OCI-LY3 (cell line): Measurements from ENCODE around the gene SP100.
A peak's percentile ranks its signal among the peaks of the same experiment; 100 is the strongest.

Experiments used
- H2AFZ ChIP-seq: fragments of 200-600, 300-600 bp; shearing (Covaris generic); 2 replicates; pipeline ENCODE4 v1.6.0; 2014; ENCODE audit warnings: antibody characterized with exemption, low read depth, low read length
- H3K27ac ChIP-seq: fragments of 200-600, 300-600 bp; sonication (generic); 2 replicates; pipeline ENCODE4 v1.5.1; 2014; ENCODE audit warnings: mild to moderate bottlenecking, low read length, moderate library complexity, mixed read lengths
- H3K27me3 ChIP-seq: fragments of 200-600, 300-600 bp; sonication (generic); 2 replicates; pipeline ENCODE4 v1.6.1; 2014; ENCODE audit warnings: low read depth, low read length, mixed read lengths
- H3K36me3 ChIP-seq: fragments of 200-600, 300-600 bp; sonication (generic); replicated peaks from 2 replicates; pipeline ENCODE3; 2014; ENCODE audit warnings: low read depth, low read length, mixed read lengths
- H3K4me1 ChIP-seq: fragments of 300-600, 200-600 bp; sonication (generic); 2 replicates; pipeline ENCODE4 v1.6.1; 2014; ENCODE audit warnings: low read length, mixed read lengths
- H3K4me2 ChIP-seq: fragments of 200-600, 300-600 bp; sonication (generic); 2 replicates; pipeline ENCODE4 v1.6.1; 2014; ENCODE audit warnings: low read length, mixed read lengths
- H3K4me3 ChIP-seq: fragments of 300-600, 200-600 bp; sonication (generic); 2 replicates; pipeline ENCODE4 v1.5.1; 2014; ENCODE audit warnings: antibody characterized with exemption, mild to moderate bottlenecking, low read length, moderate library complexity
- H3K79me2 ChIP-seq: fragments of 300-600, 200-600 bp; shearing (Covaris generic); 2 replicates; pipeline ENCODE4 v1.6.1; 2014; ENCODE audit warnings: mild to moderate bottlenecking, low read length, mixed read lengths
- H3K9ac ChIP-seq: fragments of 300-600, 200-600 bp; shearing (Covaris generic); 2 replicates; pipeline ENCODE4 v1.6.0; 2014; ENCODE audit warnings: mild to moderate bottlenecking, low read length, moderate library complexity
- H3K9me3 ChIP-seq: fragments of 200-600, 300-600 bp; shearing (Covaris generic); 2 replicates; pipeline ENCODE4 v1.6.1; 2014; ENCODE audit warnings: low read length, mixed read lengths; ENCODE audit not compliant: insufficient read depth
- H4K20me1 ChIP-seq: fragments of 200-600, 300-600 bp; sonication (generic); 2 replicates; pipeline ENCODE4 v1.6.1; 2016; ENCODE audit warnings: low read length, mixed read lengths; ENCODE audit not compliant: insufficient read depth
- CTCF ChIP-seq: fragments of 200-600, 300-600 bp; sonication (generic); IDR thresholded peaks from 2 replicates; pipeline ENCODE4 v1.5.1; 2014; ENCODE audit warnings: antibody characterized with exemption, low read length, low read depth
- EZH2phosphoT487 ChIP-seq: fragments of 200-600 bp; shearing (Covaris generic); IDR thresholded peaks from 2 replicates; pipeline ENCODE4 v1.6.1; 2018; ENCODE audit warnings: antibody characterized with exemption, mixed run types, low read depth

Gene SP100

GRCh38 chr2:230419181-230419580 lies 3.2 kb downstream of the SP100 start:
- peaks cover 19% of the 10 kb centered on the region for H3K4me1 ChIP-seq
- H4K20me1 ChIP-seq = peaks cover 51% of the 10 kb centered on the region
- no peak overlapping the region for H3K9ac ChIP-seq
- H3K4me2 ChIP-seq = peak overlapping the region; percentile 94
- peaks cover 80% of the 10 kb centered on the region for H3K79me2 ChIP-seq
- H3K36me3 ChIP-seq = peaks cover 36% of the 10 kb centered on the region
- no peak overlapping the region for H2AFZ ChIP-seq
- no peak overlapping the region for H3K4me3 ChIP-seq
- no peak overlapping the region for H3K27ac ChIP-seq
- no peaks in the 10 kb centered on the region for H3K27me3 ChIP-seq
- H3K9me3 ChIP-seq = no peaks in the 10 kb centered on the region
- TF ChIP-seq EZH2phosphoT487 (no peak), CTCF (no peak)

- H4K20me1 ChIP-seq = peaks cover 73% of the 10 kb centered on the region
- peaks cover 98% of the 10 kb centered on the region for H3K79me2 ChIP-seq
- peaks cover 14% of the 10 kb centered on the region for H3K4me1 ChIP-seq
- peaks cover 55% of the 10 kb centered on the region for H3K36me3 ChIP-seq
- no peak overlapping the region for H3K4me2 ChIP-seq
- no peaks in the 10 kb centered on the region for H3K27me3 ChIP-seq
- H2AFZ ChIP-seq = no peak overlapping the region
- H3K9me3 ChIP-seq = no peaks in the 10 kb centered on the region
- H3K27ac ChIP-seq = no peak overlapping the region
- no peak for TF ChIP-seq EZH2phosphoT487
- no peak for TF ChIP-seq CTCF
- no peak overlapping the region for H3K4me3 ChIP-seq
- no peak overlapping the region for H3K9ac ChIP-seq
Measured at GRCh38 chr2:230422149-230422548, 6.1 kb downstream of the SP100 start.

GRCh38 chr2:230423851-230424458 lies 8.0 kb downstream of the SP100 start:
- H3K9ac ChIP-seq = no peak overlapping the region
- no peak overlapping the region for H3K27ac ChIP-seq
- H3K4me2 ChIP-seq = no peak overlapping the region
- H3K27me3 ChIP-seq = no peaks in the 10 kb centered on the region
- no peak overlapping the region for H3K4me3 ChIP-seq
- peaks cover 53% of the 10 kb centered on the region for H3K36me3 ChIP-seq
- peaks cover 59% of the 10 kb centered on the region for H4K20me1 ChIP-seq
- peaks cover 4% of the 10 kb centered on the region; the same call in 1 of the 2 replicates for H3K4me1 ChIP-seq
- peaks cover 93% of the 10 kb centered on the region for H3K79me2 ChIP-seq
- H2AFZ ChIP-seq = no peak overlapping the region
- no peaks in the 10 kb centered on the region for H3K9me3 ChIP-seq
- TF ChIP-seq CTCF (no peak), EZH2phosphoT487 (no peak)

- Histone ChIP-seq H3K27me3 (no peaks in the 10 kb centered on the region), H3K27ac (no peak overlapping the region), H3K4me1 (no peaks in the 10 kb centered on the region), H3K9ac (no peak overlapping the region), H3K4me3 (no peak overlapping the region), H3K9me3 (peaks cover 8% of the 10 kb centered on the region; the same call in 1 of the 2 replicates), H4K20me1 (peaks cover 53% of the 10 kb centered on the region), H3K4me2 (no peak overlapping the region), H3K79me2 (peaks cover 93% of the 10 kb centered on the region), H2AFZ (no peak overlapping the region), H3K36me3 (peaks cover 60% of the 10 kb centered on the region)
- TF ChIP-seq EZH2phosphoT487 (no peak), CTCF (no peak)
Measured at GRCh38 chr2:230425377-230425776, 9.4 kb downstream of the SP100 start.
